Parathyroid adenoma (tissue), 2 donors: ENCODE data around the gene FN1.

Source experiments
- H2AFZ ChIP-seq: fragments of 300-600 bp; sonication (generic); one replicate; pipeline ENCODE4 v1.7.0; 2017; ENCODE audit warnings: antibody characterized with exemption, mild to moderate bottlenecking
- H3K27ac ChIP-seq: fragments of 300-600 bp; sonication (generic); one replicate; pipeline ENCODE4 v1.7.0; 2017
- H3K27me3 ChIP-seq: fragments of 300-600 bp; sonication (generic); one replicate; pipeline ENCODE4 v1.7.0; 2017; ENCODE audit warnings: low read length; ENCODE audit not compliant: control insufficient read depth, insufficient read depth
- H3K36me3 ChIP-seq: fragments of 300-600 bp; sonication (generic); one replicate; pipeline ENCODE4 v1.7.0; 2017; ENCODE audit warnings: low read length; ENCODE audit not compliant: control insufficient read depth, insufficient read depth
- H3K4me1 ChIP-seq: fragments of 300-600 bp; sonication (generic); one replicate; pipeline ENCODE4 v1.7.0; 2017; ENCODE audit warnings: control low read depth
- H3K4me2 ChIP-seq: fragments of 300-600 bp; sonication (generic); one replicate; pipeline ENCODE4 v1.7.0; 2017; ENCODE audit warnings: low read length
- H3K4me3 ChIP-seq: fragments of 300-600 bp; sonication (generic); one replicate; pipeline ENCODE4 v1.7.0; 2017; ENCODE audit warnings: low read depth, low read length
- H3K79me2 ChIP-seq: fragments of 300-600 bp; sonication (generic); one replicate; pipeline ENCODE4 v1.7.0; 2017; ENCODE audit warnings: control low read depth
- H3K9ac ChIP-seq: fragments of 300-600 bp; sonication (generic); one replicate; pipeline ENCODE4 v1.7.0; 2017; ENCODE audit warnings: mild to moderate bottlenecking
- H3K9me3 ChIP-seq: fragments of 300-600 bp; sonication (generic); one replicate; pipeline ENCODE4 v1.7.0; 2017; ENCODE audit warnings: low read length; ENCODE audit not compliant: control insufficient read depth
- CTCF ChIP-seq: fragments of 300-600 bp; sonication (generic); IDR thresholded peaks from one replicate; pipeline ENCODE4 v1.7.0; 2017; ENCODE audit warnings: antibody characterized with exemption, mild to moderate bottlenecking
- donor health status: primary hyperparathyroidism.

The FN1 gene

GRCh38 chr2:215359576-215359922 lies 76.3 kb downstream of the FN1 start:
- Histone ChIP-seq H3K27ac (no peak overlapping the region), H3K4me1 (no peaks in the 10 kb centered on the region), H3K4me3 (no peak overlapping the region), H2AFZ (no peak overlapping the region), H3K27me3 (no peaks in the 10 kb centered on the region), H3K4me2 (no peak overlapping the region), H3K9me3 (no peaks in the 10 kb centered on the region), H3K9ac (no peak overlapping the region), H3K79me2 (no peaks in the 10 kb centered on the region), H3K36me3 (no peaks in the 10 kb centered on the region)
- no peak for TF ChIP-seq CTCF

GRCh38 chr2:215358891-215359575 lies 76.8 kb downstream of the FN1 start:
- Histone ChIP-seq H3K9me3 (no peaks in the 10 kb centered on the region), H3K4me1 (no peaks in the 10 kb centered on the region), H3K9ac (no peak overlapping the region), H3K27me3 (no peaks in the 10 kb centered on the region), H3K27ac (no peak overlapping the region), H3K4me3 (no peak overlapping the region), H3K4me2 (no peak overlapping the region), H3K79me2 (no peaks in the 10 kb centered on the region), H2AFZ (no peak overlapping the region), H3K36me3 (no peaks in the 10 kb centered on the region)
- TF ChIP-seq CTCF: no peak

GRCh38 chr2:215358312-215358845 lies 77.5 kb downstream of the FN1 start:
- Histone ChIP-seq H3K27me3 (no peaks in the 10 kb centered on the region), H3K4me1 (no peaks in the 10 kb centered on the region), H3K4me3 (no peak overlapping the region), H2AFZ (no peak overlapping the region), H3K79me2 (no peaks in the 10 kb centered on the region), H3K27ac (no peak overlapping the region), H3K4me2 (no peak overlapping the region), H3K9ac (no peak overlapping the region), H3K36me3 (no peaks in the 10 kb centered on the region), H3K9me3 (no peaks in the 10 kb centered on the region)
- TF ChIP-seq CTCF: no peak

- H3K4me3 ChIP-seq: no peak overlapping the region
- no peak overlapping the region for H3K27ac ChIP-seq
- H2AFZ ChIP-seq: no peak overlapping the region
- H3K4me1 ChIP-seq: no peaks in the 10 kb centered on the region
- TF ChIP-seq CTCF: no peak
- H3K9me3 ChIP-seq: no peaks in the 10 kb centered on the region
- no peaks in the 10 kb centered on the region for H3K79me2 ChIP-seq
- no peak overlapping the region for H3K4me2 ChIP-seq
- H3K9ac ChIP-seq: no peak overlapping the region
- no peaks in the 10 kb centered on the region for H3K36me3 ChIP-seq
- no peaks in the 10 kb centered on the region for H3K27me3 ChIP-seq
These were observed 78.2 kb downstream of the FN1 start for GRCh38 chr2:215357660-215358059.

GRCh38 chr2:215356948-215357461 lies 78.9 kb downstream of the FN1 start:
- no peaks in the 10 kb centered on the region for H3K4me1 ChIP-seq
- no peak overlapping the region for H3K4me3 ChIP-seq
- H3K36me3 ChIP-seq: no peaks in the 10 kb centered on the region
- H3K9ac ChIP-seq: no peak overlapping the region
- no peak overlapping the region for H2AFZ ChIP-seq
- TF ChIP-seq CTCF: no peak
- H3K79me2 ChIP-seq: no peaks in the 10 kb centered on the region
- H3K9me3 ChIP-seq: no peaks in the 10 kb centered on the region
- H3K4me2 ChIP-seq: no peak overlapping the region
- no peaks in the 10 kb centered on the region for H3K27me3 ChIP-seq
- H3K27ac ChIP-seq: no peak overlapping the region
